NK-92 (cell line): ENCODE measurements around the gene POLR1B.
"Not testable (repeated sequence)": the region's sequence is repeated elsewhere in the genome, so short reads cannot be mapped to it uniquely, and the experiment has no call there.

Experiments used
- DNase-seq: peaks from one replicate; lab custom pipeline; 2025; ENCODE audit not compliant: unreplicated experiment; lab: John Stamatoyannopoulos, UW

POLR1B gene, protein sequence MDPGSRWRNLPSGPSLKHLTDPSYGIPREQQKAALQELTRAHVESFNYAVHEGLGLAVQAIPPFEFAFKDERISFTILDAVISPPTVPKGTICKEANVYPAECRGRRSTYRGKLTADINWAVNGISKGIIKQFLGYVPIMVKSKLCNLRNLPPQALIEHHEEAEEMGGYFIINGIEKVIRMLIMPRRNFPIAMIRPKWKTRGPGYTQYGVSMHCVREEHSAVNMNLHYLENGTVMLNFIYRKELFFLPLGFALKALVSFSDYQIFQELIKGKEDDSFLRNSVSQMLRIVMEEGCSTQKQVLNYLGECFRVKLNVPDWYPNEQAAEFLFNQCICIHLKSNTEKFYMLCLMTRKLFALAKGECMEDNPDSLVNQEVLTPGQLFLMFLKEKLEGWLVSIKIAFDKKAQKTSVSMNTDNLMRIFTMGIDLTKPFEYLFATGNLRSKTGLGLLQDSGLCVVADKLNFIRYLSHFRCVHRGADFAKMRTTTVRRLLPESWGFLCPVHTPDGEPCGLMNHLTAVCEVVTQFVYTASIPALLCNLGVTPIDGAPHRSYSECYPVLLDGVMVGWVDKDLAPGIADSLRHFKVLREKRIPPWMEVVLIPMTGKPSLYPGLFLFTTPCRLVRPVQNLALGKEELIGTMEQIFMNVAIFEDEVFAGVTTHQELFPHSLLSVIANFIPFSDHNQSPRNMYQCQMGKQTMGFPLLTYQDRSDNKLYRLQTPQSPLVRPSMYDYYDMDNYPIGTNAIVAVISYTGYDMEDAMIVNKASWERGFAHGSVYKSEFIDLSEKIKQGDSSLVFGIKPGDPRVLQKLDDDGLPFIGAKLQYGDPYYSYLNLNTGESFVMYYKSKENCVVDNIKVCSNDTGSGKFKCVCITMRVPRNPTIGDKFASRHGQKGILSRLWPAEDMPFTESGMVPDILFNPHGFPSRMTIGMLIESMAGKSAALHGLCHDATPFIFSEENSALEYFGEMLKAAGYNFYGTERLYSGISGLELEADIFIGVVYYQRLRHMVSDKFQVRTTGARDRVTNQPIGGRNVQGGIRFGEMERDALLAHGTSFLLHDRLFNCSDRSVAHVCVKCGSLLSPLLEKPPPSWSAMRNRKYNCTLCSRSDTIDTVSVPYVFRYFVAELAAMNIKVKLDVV

DNA sequence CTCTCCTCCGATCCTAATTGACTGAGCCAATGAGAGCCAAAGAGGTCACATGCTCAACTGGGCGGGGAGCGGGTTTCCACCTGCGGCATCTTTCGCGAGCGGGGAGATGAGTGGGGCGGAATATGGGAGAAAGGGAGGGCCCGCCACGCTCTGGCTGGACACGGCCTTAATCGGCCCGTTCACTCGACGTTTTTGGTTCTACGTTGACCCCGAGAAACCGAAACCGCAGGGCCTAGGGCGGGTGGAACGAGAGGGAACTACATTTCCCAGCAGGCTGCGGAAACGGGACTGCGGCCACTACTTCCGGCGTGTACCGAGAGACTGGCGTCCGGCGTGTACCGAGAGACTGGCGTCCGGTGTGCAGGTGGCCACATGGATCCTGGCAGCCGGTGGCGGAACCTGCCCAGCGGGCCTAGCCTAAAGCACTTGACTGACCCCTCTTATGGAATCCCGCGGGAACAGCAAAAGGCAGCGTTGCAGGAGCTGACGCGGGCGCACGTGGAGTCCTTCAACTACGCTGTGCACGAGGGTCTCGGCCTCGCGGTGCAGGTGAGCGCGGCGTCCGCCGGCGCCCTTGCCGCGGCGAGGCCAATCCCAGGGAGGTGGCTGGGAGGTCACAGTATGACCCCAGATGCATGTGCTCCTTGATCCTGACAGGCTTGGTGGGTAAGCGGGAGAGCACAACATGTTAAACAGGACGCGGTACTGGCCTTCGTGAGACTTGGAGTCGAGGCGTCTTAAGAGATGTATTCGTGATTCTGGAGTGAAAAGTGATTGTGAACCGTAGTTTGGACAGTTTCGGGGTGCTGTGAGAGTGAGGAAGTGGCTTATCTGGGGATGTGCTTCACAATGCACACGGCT is at the start of gene POLR1B:
Gene POLR1B (plus strand): TSS at position 343 of the 861 bp plus-strand sequence. CDS start 30 bp downstream, at position 373.
- no peak for DNase-seq

GRCh38 chr2:112493048-112493447 is 49.2 kb upstream of the POLR1B start:
- DNase-seq, result no peak

GRCh38 chr2:112493858-112494648 is 48.2 kb upstream of the POLR1B start:
- DNase-seq, result no peak

- DNase-seq, result no peak
These were observed 47.4 kb upstream of the POLR1B start for GRCh38 chr2:112494828-112495227.

GRCh38 chr2:112495878-112496277 is 46.4 kb upstream of the POLR1B start:
- not testable (repeated sequence) for DNase-seq

- not testable (repeated sequence) for DNase-seq
These were observed 41.3 kb upstream of the POLR1B start for GRCh38 chr2:112500850-112501484.

- not testable (repeated sequence) for DNase-seq
These were observed 32.8 kb upstream of the POLR1B start for GRCh38 chr2:112509239-112509998.

DNA sequence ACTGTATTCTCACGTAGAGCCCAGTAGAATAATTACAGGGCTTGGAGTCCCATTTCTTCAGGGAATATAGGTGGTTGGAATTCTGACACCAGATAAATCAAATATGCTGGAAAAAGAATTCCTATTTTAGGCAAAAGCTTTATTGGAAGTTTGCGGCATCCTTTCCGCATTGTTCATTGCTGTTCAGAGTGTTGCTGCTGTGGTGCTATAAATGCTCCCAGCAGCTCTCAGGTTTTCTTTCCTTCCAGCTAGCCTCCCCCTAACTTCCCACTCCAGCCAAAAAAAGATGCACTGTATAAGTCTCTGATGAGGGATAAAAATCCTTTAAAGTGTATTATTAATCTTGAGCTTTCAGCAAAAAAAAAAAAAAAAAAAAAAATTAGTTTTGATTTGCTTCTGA is 25.5 kb upstream of the POLR1B start:
- DNase-seq, result no peak

- no peak for DNase-seq
These were observed 23.5 kb upstream of the POLR1B start for GRCh38 chr2:112518807-112519206.

- no peak for DNase-seq
These were observed 22.8 kb upstream of the POLR1B start for GRCh38 chr2:112519506-112519905.

- no peak for DNase-seq
These were observed 22.0 kb upstream of the POLR1B start for GRCh38 chr2:112520234-112520783.

DNA sequence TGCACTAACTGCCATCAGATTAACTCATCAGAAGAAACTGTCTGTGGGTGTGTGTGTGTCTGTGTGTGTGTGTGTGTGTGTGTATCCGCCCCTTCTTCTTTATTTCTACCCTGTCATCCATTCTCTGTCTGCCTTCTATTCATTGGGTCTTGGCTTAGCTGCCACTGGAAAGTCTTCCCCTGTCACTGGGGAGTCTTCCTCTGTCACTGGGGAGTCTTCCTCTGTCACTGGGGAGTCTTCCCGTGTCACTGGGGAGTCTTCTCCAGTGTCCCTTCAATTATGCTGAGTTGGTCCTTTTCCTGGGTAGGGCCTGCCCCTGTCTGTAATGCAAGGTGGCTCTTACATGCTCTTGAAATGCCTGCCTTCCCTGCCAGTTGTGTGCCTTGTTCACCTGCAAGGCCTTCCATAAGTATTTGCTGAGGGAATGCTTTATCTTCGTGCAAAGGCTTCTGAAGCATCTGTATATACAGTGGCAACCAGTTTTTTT is 18.9 kb upstream of the POLR1B start:
- no peak for DNase-seq

DNA sequence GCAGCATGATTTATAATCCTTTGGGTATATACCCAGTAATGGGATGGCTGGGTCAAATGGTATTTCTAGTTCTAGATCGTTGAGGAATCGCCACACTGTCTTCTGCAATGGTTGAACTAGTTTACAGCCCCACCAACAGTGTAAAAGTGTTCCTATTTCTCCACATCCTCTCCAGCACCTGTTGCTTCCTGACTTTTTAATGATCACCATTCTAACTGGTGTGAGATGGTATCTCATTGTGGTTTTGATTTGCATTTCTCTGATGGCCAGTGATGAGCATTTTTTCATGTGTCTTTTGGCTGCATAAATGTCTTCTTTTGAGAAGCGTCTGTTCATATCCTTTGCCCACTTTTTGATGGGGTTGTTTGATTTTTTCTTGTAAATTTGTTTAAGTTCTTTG is 18.0 kb upstream of the POLR1B start:
- DNase-seq, result not testable (repeated sequence)

DNA sequence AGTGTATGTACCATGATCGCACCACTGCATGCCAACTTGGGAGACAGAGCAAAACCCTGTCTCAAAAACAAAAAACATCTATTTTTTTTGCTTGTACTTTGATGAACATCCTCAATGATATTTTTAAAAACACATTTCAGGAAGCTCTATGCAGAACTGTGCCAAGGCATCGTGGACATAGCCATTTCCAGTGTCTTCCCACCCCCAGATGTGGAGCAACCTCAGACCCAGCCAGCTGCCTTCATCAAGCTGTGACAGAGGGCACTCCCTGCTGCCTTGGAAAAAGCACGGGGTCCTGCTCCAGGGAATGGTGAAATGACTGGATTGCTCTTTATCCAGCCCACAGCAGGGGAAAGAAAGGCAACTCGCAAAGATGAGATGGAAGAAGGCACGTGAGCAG is 13.7 kb upstream of the POLR1B start:
- no peak for DNase-seq

- no peak for DNase-seq
These were observed 12.5 kb upstream of the POLR1B start for GRCh38 chr2:112529757-112530156.

DNA sequence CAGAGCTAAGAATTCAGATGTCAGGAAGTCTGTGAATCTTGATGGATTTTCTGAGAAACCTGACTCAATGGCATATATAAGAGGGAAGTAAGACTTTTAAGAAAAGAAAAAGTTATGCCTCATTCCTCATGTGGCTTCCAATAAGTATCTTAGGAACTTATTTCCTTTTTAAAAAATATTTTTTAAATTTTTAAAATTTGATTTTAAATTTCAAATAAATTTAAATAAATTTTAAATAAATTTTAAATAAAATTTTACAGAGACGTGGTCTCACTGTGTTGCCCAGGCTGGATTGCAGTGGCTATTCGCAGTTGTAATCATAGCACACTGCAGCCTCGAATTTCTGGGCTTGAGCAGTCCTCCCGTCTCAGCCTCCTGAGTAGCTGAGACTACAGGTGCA is 11.5 kb upstream of the POLR1B start:
- no peak for DNase-seq

GRCh38 chr2:112534826-112535225 is 7.4 kb upstream of the POLR1B start:
- no peak for DNase-seq

DNA sequence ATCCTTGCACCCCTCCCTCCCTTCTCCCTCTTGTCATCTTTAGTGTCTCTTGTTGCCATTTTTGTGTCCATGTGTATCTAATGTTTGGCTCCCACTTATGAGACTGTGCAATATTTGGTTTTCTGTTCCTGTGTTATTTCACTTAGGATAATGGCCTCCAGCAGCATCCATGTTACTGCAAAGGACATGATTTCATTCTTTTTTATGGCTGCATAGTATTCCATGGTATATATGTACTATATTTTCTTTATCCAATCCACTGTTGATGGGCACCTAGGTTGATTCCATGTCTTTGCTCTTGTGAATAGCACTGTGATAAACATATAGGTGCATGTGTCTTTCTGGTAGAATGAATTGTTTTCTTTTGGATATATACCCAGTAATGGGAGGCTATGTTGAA is 5.6 kb upstream of the POLR1B start:
- DNase-seq, result not testable (repeated sequence)
